ENCODE data around the gene PSMG3.

GRCh38 chr7:1526271-1526754 lies 43.5 kb downstream of the PSMG3 start:
- no peak for TF ChIP-seq POLR2A (IDR thresholded peaks at IDR 0.05; ENCODE audit: low read length)
- no peak for TF ChIP-seq EP300 (IDR thresholded peaks at IDR 0.05)
- TF ChIP-seq CTCF (IDR thresholded peaks at IDR 0.05): no peak
- TF ChIP-seq CBX2 (IDR thresholded peaks at IDR 0.05; ENCODE audit: borderline replicate concordance, low read depth): no peak
- no peak for TF ChIP-seq JUNB (IDR thresholded peaks at IDR 0.05)
- TF ChIP-seq HOXA7 (CRISPR knock-in tag; IDR thresholded peaks at IDR 0.05): no peak
- no peak for TF ChIP-seq RFX5 (IDR thresholded peaks at IDR 0.05)
